ENCODE data around the gene METTL25B.

DNA sequence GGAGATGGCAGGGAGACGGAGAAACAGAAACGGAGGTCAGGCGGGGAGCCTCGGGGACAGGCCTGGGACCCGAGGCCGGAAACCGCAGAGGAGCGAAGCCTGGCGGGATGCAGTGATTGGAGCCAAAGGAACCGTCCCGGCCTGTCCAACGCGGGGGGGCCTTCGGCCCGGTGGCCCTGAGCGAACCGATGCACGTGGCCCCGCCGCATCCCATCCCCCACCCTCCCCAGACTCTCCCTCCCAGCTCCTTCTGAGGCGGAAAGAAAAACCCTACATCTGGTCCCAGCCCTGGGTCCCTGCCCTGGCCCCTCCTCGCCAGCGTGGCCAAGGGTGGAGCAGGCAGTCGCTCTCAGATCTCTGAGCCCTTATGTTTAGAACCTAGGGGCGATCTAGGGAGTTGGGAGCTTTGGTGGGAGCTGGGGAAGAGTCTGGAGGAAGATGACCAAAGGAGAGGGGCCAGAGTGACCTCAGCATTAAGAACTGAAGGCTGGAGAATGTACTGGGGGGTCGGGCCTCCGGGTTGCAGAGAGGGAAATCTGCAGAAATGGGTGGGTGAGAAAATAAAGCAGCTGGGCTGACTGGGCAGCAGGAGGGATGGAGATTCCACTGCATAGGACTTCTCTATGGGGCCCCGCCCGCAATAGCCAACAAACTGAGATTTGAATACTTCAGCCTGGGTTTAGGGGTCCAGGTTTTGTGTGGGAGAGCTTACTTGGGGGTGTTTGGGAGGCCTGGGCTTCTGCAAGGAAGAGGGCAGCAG, 21.4 kb upstream of the METTL25B start:
- TF ChIP-seq POLR2A (IDR thresholded peaks at IDR 0.05) (no peak), POLR2AphosphoS5 (IDR thresholded peaks at IDR 0.05) (no peak)
- TF ChIP-seq, protein P1, sequence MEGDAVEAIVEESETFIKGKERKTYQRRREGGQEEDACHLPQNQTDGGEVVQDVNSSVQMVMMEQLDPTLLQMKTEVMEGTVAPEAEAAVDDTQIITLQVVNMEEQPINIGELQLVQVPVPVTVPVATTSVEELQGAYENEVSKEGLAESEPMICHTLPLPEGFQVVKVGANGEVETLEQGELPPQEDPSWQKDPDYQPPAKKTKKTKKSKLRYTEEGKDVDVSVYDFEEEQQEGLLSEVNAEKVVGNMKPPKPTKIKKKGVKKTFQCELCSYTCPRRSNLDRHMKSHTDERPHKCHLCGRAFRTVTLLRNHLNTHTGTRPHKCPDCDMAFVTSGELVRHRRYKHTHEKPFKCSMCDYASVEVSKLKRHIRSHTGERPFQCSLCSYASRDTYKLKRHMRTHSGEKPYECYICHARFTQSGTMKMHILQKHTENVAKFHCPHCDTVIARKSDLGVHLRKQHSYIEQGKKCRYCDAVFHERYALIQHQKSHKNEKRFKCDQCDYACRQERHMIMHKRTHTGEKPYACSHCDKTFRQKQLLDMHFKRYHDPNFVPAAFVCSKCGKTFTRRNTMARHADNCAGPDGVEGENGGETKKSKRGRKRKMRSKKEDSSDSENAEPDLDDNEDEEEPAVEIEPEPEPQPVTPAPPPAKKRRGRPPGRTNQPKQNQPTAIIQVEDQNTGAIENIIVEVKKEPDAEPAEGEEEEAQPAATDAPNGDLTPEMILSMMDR (IDR thresholded peaks at IDR 0.05), result no peak

Data from transverse colon (tissue), 4 donors.